HG02588 (cell line): Measurements from ENCODE around the gene TANC1.
"Not testable (repeated sequence)": the region's sequence is repeated elsewhere in the genome, so short reads cannot be mapped to it uniquely, and the experiment has no call there.

Source experiments
- ATAC-seq: cut with Tn5 transposase; IDR thresholded peaks from one replicate; pipeline ENCODE4 v1.9.1; 2021; ENCODE audit warnings: mild to moderate bottlenecking, moderate library complexity; ENCODE audit not compliant: unreplicated experiment

Gene TANC1

GRCh38 chr2:159022019-159022418, 53.6 kb downstream of the TANC1 start:
- no peak for ATAC-seq

GRCh38 chr2:159026170-159026569, 57.7 kb downstream of the TANC1 start:
- ATAC-seq: no peak

GRCh38 chr2:159028776-159029175, 60.3 kb downstream of the TANC1 start:
- ATAC-seq: no peak

- no peak for ATAC-seq
Measured at GRCh38 chr2:159029936-159030335, 61.5 kb downstream of the TANC1 start.

- no peak for ATAC-seq
Measured at GRCh38 chr2:159030674-159031380, 62.4 kb downstream of the TANC1 start.

GRCh38 chr2:159032146-159032545, 63.7 kb downstream of the TANC1 start:
- no peak for ATAC-seq

- no peak for ATAC-seq
Measured at GRCh38 chr2:159032580-159032979, 64.1 kb downstream of the TANC1 start.

- ATAC-seq: no peak
Measured at GRCh38 chr2:159034713-159035112, 66.3 kb downstream of the TANC1 start.

- no peak for ATAC-seq
Measured at GRCh38 chr2:159035790-159036411, 67.5 kb downstream of the TANC1 start.

GRCh38 chr2:159036461-159036860, 68.0 kb downstream of the TANC1 start:
- not testable (repeated sequence) for ATAC-seq

GRCh38 chr2:159041328-159041727, 72.9 kb downstream of the TANC1 start:
- ATAC-seq: not testable (repeated sequence)

GRCh38 chr2:159042115-159042850, 73.8 kb downstream of the TANC1 start:
- no peak for ATAC-seq

- no peak for ATAC-seq
Measured at GRCh38 chr2:159043710-159044109, 75.3 kb downstream of the TANC1 start.

- ATAC-seq: no peak
Measured at GRCh38 chr2:159044804-159045286, 76.4 kb downstream of the TANC1 start.

GRCh38 chr2:159045545-159046454, 77.4 kb downstream of the TANC1 start:
- no peak for ATAC-seq

- no peak for ATAC-seq
Measured at GRCh38 chr2:159046966-159047365, 78.5 kb downstream of the TANC1 start.

GRCh38 chr2:159050426-159050825, 82.0 kb downstream of the TANC1 start:
- ATAC-seq: no peak

- no peak for ATAC-seq
Measured at GRCh38 chr2:159051133-159051532, 82.7 kb downstream of the TANC1 start.

GRCh38 chr2:159051661-159052060, 83.2 kb downstream of the TANC1 start:
- no peak for ATAC-seq

GRCh38 chr2:159052157-159052601, 83.7 kb downstream of the TANC1 start:
- ATAC-seq: no peak
